PC-9 (cell line): ENCODE results near the gene LHFPL2.

ENCODE experiments used
- CTCF ChIP-seq: fragments of 200-600 bp; sonication (generic); conservative IDR thresholded peaks from 2 replicates; pipeline ENCODE4 v1.6.1; 2017; ENCODE audit warnings: mixed run types, antibody characterized with exemption, mild to moderate bottlenecking, moderate library complexity
- EZH2 ChIP-seq: fragments of 200-600 bp; sonication (generic); IDR thresholded peaks from 2 replicates; pipeline ENCODE4 v1.8.0; 2017; ENCODE audit warnings: antibody characterized with exemption, low read depth

DNA sequence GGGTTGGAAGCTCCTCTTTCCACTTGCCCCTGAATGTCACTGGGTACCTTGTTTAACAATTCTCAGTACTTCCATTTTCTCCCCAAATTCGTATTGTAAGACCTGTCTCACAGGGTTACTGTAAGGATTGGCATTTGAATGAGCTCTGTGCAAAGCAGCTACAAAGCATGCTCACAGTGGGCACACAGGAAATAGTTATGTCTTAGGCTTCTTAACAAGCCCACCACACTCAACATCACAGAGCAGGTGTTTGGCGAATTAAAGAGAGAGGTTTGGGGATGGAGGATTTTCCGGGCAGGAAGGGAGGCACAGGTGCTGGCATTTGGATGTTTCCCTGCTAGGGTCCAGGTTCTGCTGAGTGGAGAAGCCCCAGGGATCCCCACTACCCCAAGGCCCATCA, 17.0 kb upstream of the LHFPL2 start:
- TF ChIP-seq CTCF, result no peak
- TF ChIP-seq EZH2, result no peak
